HCT116 (cell line): ENCODE results near the gene C1QL4. TPM values are rescaled to one million over a fixed set of nuclear protein-coding genes. Genes with fewer than 3 reads are reported as not detected.
"Not testable (repeated sequence)": the region's sequence is repeated elsewhere in the genome, so short reads cannot be mapped to it uniquely, and the experiment has no call there.

Source experiments
- ATAC-seq: fragments of 200-7000 bp; cut with Tn5 transposase; 2 replicates; pipeline ENCODE4 v1.9.1; 2020; ENCODE audit warnings: mild to moderate bottlenecking, moderate library complexity
- BruUV-seq: library from RNA; stranded (reverse); fragments of 400-500 nt; replicated peaks from 2 replicates; lab custom pipeline; 2021; lab: Mats Ljungman, UMichigan
- CTCF ChIA-PET: fragments of 300-600 bp; sonication (Branson Sonifier 250); formaldehyde crosslinking; loops from one replicate; lab custom pipeline; 2021; ENCODE audit warnings: antibody characterized with exemption; lab: Charles Lee
- POLR2A ChIA-PET: fragments of 300-600, 350-600 bp; sonication (Branson Sonifier 250); formaldehyde crosslinking; loops from one replicate; lab custom pipeline; 2021; ENCODE audit warnings: antibody characterized with exemption; lab: Charles Lee
- RAD21 ChIA-PET, 2 experiments: fragments of 300-600 bp; sonication (Branson Sonifier 250); formaldehyde crosslinking; loops; one replicate each; lab custom pipeline; 2023; ENCODE audit warnings: low total read pairs in 2 of 2; ENCODE audit not compliant: uncharacterized antibody in 2 of 2, unreplicated experiment in 2 of 2, low non-redundant PET in 1 of 2; lab: Charles Lee
- DNase-seq: peaks from one replicate; pipeline ENCODE4 v3.0.0-alpha.2; 2010; ENCODE audit warnings: low read depth, low spot score
- H2AFZ ChIP-seq: fragments of 200-600 bp; shearing (Covaris generic), sonication (generic); 2 replicates; pipeline ENCODE4 v1.6.1; 2017; ENCODE audit warnings: low read depth, mixed run types, mixed read lengths, antibody characterized with exemption, low read length; ENCODE audit not compliant: poor library complexity, severe bottlenecking
- H3K27ac ChIP-seq: 2 replicates; pipeline ENCODE4 v1.5.1; 2012; ENCODE audit warnings: low read depth, low read length
- H3K27me3 ChIP-seq: fragments of 200-600 bp; sonication (generic); 2 replicates; pipeline ENCODE4 v1.6.1; 2016; ENCODE audit warnings: mixed run types, low read length, mixed read lengths; ENCODE audit not compliant: insufficient read depth
- H3K36me3 ChIP-seq, 2 experiments: fragments of 200-500 bp in 1 of 2; fragments of 200-600 bp in 1 of 2; sonication (Bioruptor generic) in 1 of 2; sonication (generic) in 1 of 2; 2 replicates each; pipeline versions ENCODE4 v1.5.1 to v1.6.1; 2014 to 2016; ENCODE audit warnings: low read length in 2 of 2, inconsistent platforms in 1 of 2, mixed read lengths in 1 of 2, mixed run types in 1 of 2; ENCODE audit not compliant: insufficient read depth in 2 of 2, control insufficient read depth in 1 of 2
- H3K4me1 ChIP-seq, 2 experiments: fragments of 200-600 bp in 1 of 2; sonication (generic) in 1 of 2; 2 replicates each; pipeline versions ENCODE4 v1.5.1 to v1.6.1; 2012 to 2017; ENCODE audit warnings: low read length in 2 of 2, inconsistent platforms in 1 of 2, mild to moderate bottlenecking in 1 of 2, mixed read lengths in 1 of 2, mixed run types in 1 of 2, moderate library complexity in 1 of 2; ENCODE audit not compliant: insufficient read depth in 2 of 2, control insufficient read depth in 1 of 2
- H3K4me2 ChIP-seq: fragments of 200-600 bp; sonication (generic); 2 replicates; pipeline ENCODE4 v1.6.1; 2017; ENCODE audit warnings: mixed run types, low read length, mixed read lengths
- H3K4me3 ChIP-seq, 2 experiments: fragments of 200-600 bp in 1 of 2; sonication (generic) in 1 of 2; replicated peaks in 1 of 2; 2 replicates each; pipeline ENCODE4 v1.5.1; 2011 to 2016; ENCODE audit warnings: low read length in 2 of 2, control low read depth in 1 of 2, low read depth in 1 of 2, mild to moderate bottlenecking in 1 of 2, mixed read lengths in 1 of 2, mixed run types in 1 of 2
- H3K79me2 ChIP-seq: fragments of 200-600 bp; sonication (generic); 2 replicates; pipeline ENCODE4 v1.6.1; 2017; ENCODE audit warnings: mild to moderate bottlenecking, mixed run types, low read length, moderate library complexity, mixed read lengths; ENCODE audit not compliant: insufficient read depth
- H3K9ac ChIP-seq: fragments of 200-600 bp; sonication (generic); 2 replicates; pipeline ENCODE4 v1.6.1; 2016; ENCODE audit warnings: low read length, mixed read lengths
- H3K9me2 ChIP-seq: fragments of 200-600 bp; sonication (generic), shearing (Covaris generic); 2 replicates; pipeline ENCODE4 v1.6.1; 2017; ENCODE audit warnings: mixed run types, mild to moderate bottlenecking, moderate library complexity; ENCODE audit not compliant: insufficient read depth
- H3K9me3 ChIP-seq, 2 experiments: fragments of 200-500 bp in 1 of 2; fragments of 200-600 bp in 1 of 2; sonication (Bioruptor generic) in 1 of 2; sonication (generic) in 1 of 2; 2 replicates each; pipeline ENCODE4 v1.6.1; 2014 to 2017; ENCODE audit warnings: low read length in 2 of 2, mixed read lengths in 2 of 2, inconsistent platforms in 1 of 2, low read depth in 1 of 2, mild to moderate bottlenecking in 1 of 2, mixed run types in 1 of 2, moderate library complexity in 1 of 2; ENCODE audit not compliant: control insufficient read depth in 1 of 2, insufficient read depth in 1 of 2
- H4K20me1 ChIP-seq: fragments of 200-600 bp; sonication (generic), shearing (Covaris generic); 2 replicates; pipeline ENCODE4 v1.6.1; 2017; ENCODE audit warnings: mixed run types, mild to moderate bottlenecking, moderate library complexity; ENCODE audit not compliant: insufficient read depth
- CBX3 ChIP-seq: IDR thresholded peaks from 2 replicates; pipeline ENCODE4 v1.6.1; 2012; ENCODE audit warnings: low read depth
- ELF1 ChIP-seq: IDR thresholded peaks from 2 replicates; pipeline ENCODE4 v1.6.1; 2012; ENCODE audit warnings: low read depth, borderline replicate concordance
- EZH2 ChIP-seq: fragments of 200-600 bp; sonication (generic); IDR thresholded peaks from 2 replicates; pipeline ENCODE4 v1.6.1; 2017; ENCODE audit warnings: antibody characterized with exemption, mixed run types
- intact Hi-C: fragments of 100-400 bp; cut with micrococcal nuclease; formaldehyde crosslinking; loops from 2 replicates; pipeline ENCODE4 v1.10.0; 2022
- total RNA-seq: library from RNA; stranded (reverse); gene quantifications from one replicate; pipeline ENCODE4 v1.2.1, GENCODE V29; 2021; ENCODE audit not compliant: unreplicated experiment
- TF ChIP-seq, protein P1 (sequence below): IDR thresholded peaks from 2 replicates; pipeline ENCODE4 v1.6.1; 2011; ENCODE audit warnings: mild to moderate bottlenecking, low read length, moderate library complexity; ENCODE audit not compliant: insufficient replicate concordance; ENCODE audit errors: extremely low read depth

Gene C1QL4
- total RNA-seq, 1 experiment from 2014 or later = 8.1 TPM

DNA sequence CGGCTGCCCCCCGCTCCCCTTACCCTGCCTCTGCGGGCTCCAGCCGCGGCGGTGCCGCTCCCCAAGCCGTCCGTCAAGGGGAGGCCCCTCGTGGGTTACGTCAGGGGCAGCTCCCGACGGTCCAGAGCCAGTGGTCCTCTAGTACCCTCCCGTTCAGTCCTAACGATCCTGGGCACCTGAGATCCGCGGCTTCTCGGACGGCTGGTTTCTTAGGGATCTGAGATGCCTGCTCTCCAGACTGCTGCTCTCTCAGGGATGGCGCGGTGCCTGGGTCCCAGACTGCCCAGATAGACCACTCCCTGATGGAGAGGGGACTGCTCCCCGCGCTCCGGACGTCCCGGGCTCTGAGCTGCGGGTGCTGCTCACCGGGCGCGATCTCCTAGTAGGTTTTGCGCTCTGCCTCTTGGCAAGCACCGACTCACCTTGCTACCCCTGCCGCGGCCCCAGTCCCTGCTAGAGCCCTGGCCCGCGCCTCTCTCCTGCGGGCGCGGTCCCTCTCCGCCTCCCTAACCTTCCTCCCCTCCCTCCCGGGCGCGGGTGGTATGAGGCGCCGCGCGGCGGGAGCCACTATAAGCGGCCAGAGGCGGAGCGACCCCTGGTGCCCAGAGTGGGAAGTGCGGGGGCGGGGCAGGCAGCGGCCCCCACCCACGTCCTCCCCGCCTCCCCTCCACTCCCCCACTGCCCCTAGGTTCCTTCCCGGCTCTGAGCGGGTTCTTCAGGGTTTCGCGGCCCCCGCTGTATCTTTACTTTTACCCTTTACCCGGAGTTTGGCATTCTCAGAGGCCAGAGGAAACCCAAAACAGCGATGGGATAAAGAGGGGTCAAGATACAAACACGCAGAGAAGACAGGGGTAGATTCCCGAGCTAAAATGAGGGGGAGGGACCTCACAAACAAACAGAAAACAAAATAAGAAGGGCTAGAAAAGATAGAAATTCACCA, at the start of gene C1QL4 (continued):
- TF ChIP-seq ELF1 = no peak
- no peak for TF ChIP-seq CBX3
- TF ChIP-seq EZH2 = no peak
- TF ChIP-seq, protein P1, sequence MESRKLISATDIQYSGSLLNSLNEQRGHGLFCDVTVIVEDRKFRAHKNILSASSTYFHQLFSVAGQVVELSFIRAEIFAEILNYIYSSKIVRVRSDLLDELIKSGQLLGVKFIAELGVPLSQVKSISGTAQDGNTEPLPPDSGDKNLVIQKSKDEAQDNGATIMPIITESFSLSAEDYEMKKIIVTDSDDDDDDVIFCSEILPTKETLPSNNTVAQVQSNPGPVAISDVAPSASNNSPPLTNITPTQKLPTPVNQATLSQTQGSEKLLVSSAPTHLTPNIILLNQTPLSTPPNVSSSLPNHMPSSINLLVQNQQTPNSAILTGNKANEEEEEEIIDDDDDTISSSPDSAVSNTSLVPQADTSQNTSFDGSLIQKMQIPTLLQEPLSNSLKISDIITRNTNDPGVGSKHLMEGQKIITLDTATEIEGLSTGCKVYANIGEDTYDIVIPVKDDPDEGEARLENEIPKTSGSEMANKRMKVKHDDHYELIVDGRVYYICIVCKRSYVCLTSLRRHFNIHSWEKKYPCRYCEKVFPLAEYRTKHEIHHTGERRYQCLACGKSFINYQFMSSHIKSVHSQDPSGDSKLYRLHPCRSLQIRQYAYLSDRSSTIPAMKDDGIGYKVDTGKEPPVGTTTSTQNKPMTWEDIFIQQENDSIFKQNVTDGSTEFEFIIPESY = no peak

DNA sequence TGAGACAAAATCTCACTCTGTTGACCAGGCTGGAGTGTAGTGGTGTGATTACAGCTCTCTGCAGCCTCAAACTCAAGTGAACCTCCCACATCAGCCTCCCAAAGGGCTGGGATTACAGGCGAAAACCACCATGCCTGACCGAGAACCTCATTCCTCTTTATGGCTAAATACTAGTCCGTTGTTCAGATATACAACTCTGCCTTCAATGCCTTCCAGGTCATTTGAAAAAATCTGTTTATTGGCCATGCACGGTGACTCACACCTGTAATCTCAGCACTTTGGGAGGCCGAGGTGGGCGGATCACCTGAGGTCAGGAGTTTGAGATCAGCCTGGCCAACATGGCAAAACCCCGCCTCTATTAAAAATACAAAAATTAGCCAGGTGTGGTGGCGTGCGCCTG, 43.2 kb upstream of the C1QL4 start:
- H3K27ac ChIP-seq, POLR2A ChIA-PET, H3K27me3 ChIP-seq, H3K36me3 ChIP-seq, H3K9ac ChIP-seq, H3K4me3 ChIP-seq, H3K9me3 ChIP-seq, DNase-seq, H2AFZ ChIP-seq, RAD21 ChIA-PET, intact Hi-C loops, H4K20me1 ChIP-seq, H3K9me2 ChIP-seq, CTCF ChIA-PET, BruUV-seq: not testable (repeated sequence)
- Histone ChIP-seq H3K79me2 (peaks cover 93% of the 10 kb centered on the region), H3K4me1 (peaks cover 8 to 10% of the 10 kb centered on the region in 2 experiments), H3K4me2 (peak overlapping the region; percentile 11; the same call in 1 of the 2 replicates)
- ATAC-seq = peak; percentile 36; the same call in 1 of the 2 replicates
